ENCODE data around the gene TBL1X.

TBL1X gene

DNA sequence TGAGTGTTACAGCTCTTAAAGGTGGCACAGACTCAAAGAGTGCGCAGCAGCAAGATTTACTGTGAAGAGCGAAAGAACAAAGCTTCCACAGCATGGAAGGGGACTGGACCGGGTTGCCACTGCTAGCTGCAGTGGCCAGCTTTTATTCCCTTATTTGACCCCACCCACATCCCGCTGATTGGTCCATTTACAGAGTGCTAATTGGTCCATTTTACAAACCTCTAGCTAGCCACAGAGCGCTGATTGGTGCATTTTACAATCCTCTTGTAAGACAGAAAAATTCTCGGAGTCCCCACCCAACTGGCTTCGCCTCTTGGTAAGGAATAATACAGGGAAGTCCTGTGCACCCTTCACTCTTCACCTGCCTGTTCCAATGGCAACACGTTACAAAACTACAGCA lies 319.5 kb downstream of the TBL1X start:
- no peak for DNase-seq

DNA sequence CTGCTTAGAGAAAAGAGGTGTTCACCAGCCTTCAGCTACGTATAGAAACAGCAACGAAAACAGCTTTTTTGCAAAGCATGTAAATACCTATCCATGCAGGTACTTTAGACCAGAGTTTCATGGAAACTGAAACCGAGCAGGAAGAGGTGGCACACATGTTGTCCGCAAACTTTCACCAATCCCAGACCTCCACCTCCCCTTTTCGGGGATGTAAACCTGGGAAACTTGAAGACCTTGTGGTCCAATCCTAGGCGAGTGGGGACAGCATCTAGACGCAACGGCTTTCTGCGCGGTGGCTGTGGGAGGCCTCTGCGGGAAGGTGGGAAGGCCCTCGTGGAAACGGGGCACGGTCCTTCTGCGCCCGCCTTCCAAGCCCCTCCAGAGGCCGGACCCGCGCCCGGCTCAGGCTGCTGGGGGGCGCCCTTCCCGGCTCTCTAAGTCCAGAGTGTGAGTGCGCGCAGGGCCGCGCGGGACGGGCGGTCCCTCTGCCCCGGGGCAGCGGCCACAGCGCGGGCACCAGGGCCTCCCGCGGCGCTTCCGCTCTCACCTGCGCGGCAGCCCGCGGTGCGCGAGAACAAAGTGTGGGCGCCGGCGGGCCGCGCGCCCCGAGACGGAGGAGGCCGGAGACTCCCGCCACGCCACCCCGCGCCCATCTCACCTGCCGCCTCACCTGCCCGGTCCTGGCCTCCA lies 320.5 kb downstream of the TBL1X start:
- no peak for DNase-seq

- no peak for DNase-seq
Measured at GRCh38 chrX:9785944-9786797, 321.3 kb downstream of the TBL1X start, which contains the start of gene SHROOM2. Gene SHROOM2 (plus strand): TSS chrX:9786429. CDS start chrX:9786546, 117 bp downstream.

GRCh38 chrX:9786798-9787635 lies 322.2 kb downstream of the TBL1X start:
- no peak for DNase-seq

- DNase-seq: no peak
Measured at GRCh38 chrX:9788911-9789310, 324.1 kb downstream of the TBL1X start.

- DNase-seq: no peak
Measured at GRCh38 chrX:9789555-9789954, 324.7 kb downstream of the TBL1X start.

Measured in AML-193 (cell line).